K562 (cell line): ENCODE results near the gene HNF4A. TPM values are rescaled to one million over a fixed set of nuclear protein-coding genes. Genes with fewer than 3 reads are reported as not detected.

ENCODE experiments used
- ATAC-seq: fragments of 200-7000 bp; cut with Tn5 transposase; 3 replicates; pipeline ENCODE4 v1.9.1; 2020; ENCODE audit warnings: moderate library complexity
- BruUV-seq: library from RNA; stranded (reverse); fragments of 400-500 nt; replicated peaks from 2 replicates; lab custom pipeline; 2021; lab: Mats Ljungman, UMichigan
- CTCF ChIA-PET: fragments of 300-600 bp; formaldehyde crosslinking; extraction: SDS; loops from one replicate; lab custom pipeline; 2021; ENCODE audit warnings: low intra/inter-chr PET ratio; lab: Yijun Ruan, JAX
- POLR2A ChIA-PET: fragments of 300-600, 350-650 bp; sonication (Branson Sonifier 250); formaldehyde crosslinking; extraction: SDS; loops from one replicate; lab custom pipeline; 2021; ENCODE audit warnings: antibody characterized with exemption, inconsistent platforms; lab: Yijun Ruan, JAX
- DNase-seq, 4 experiments: peaks; one replicate each; pipeline versions ENCODE4 v3.0.0 to v3.0.0-alpha.2; 2011 to 2018; ENCODE audit warnings: low spot score in 3 of 4, mixed read lengths in 3 of 4; ENCODE audit errors: extremely low read depth in 1 of 4
- FAIRE-seq: peaks from 2 replicates; lab custom pipeline; 2011; peaks lifted over from hg19 to GRCh38; lab: Jason Lieb, UNC
- H2AFZ ChIP-seq: 2 replicates; pipeline ENCODE4 v1.6.0; 2011; ENCODE audit warnings: low read depth, low read length, control low read depth, inconsistent platforms
- H3K27ac ChIP-seq: fragments of 200-600 bp; 3 replicates; pipeline ENCODE4 v1.8.0; 2011; ENCODE audit warnings: low read depth, mild to moderate bottlenecking, control low read depth, inconsistent platforms, low read length, moderate library complexity, mixed read lengths; ENCODE audit errors: extremely low read depth
- H3K27me3 ChIP-seq, 2 experiments: fragments of 300-600 bp in 1 of 2; 2 replicates in 1 of 2; 3 replicates in 1 of 2; pipeline versions ENCODE4 v1.6.0 to v1.8.0; 2011; ENCODE audit warnings: inconsistent platforms in 2 of 2, low read length in 2 of 2, mild to moderate bottlenecking in 1 of 2, mixed read lengths in 1 of 2, moderate library complexity in 1 of 2; ENCODE audit not compliant: control insufficient read depth in 2 of 2, insufficient read depth in 2 of 2
- H3K36me3 ChIP-seq: fragments of 300-600 bp; 3 replicates; pipeline ENCODE4 v1.8.0; 2011; ENCODE audit warnings: mild to moderate bottlenecking, low read length, inconsistent platforms; ENCODE audit not compliant: control insufficient read depth, insufficient read depth
- H3K4me1 ChIP-seq, 2 experiments: fragments of 200-600 bp in 1 of 2; replicated peaks in 1 of 2; 2 replicates in 1 of 2; 3 replicates in 1 of 2; pipeline versions ENCODE4 v1.5.1 to v1.8.0; 2011; ENCODE audit warnings: inconsistent platforms in 2 of 2, low read length in 2 of 2, mild to moderate bottlenecking in 1 of 2, mixed read lengths in 1 of 2, moderate library complexity in 1 of 2; ENCODE audit not compliant: control insufficient read depth in 2 of 2, insufficient read depth in 2 of 2
- H3K4me2 ChIP-seq: 2 replicates; pipeline ENCODE4 v1.6.1; 2011; ENCODE audit warnings: low read length, control low read depth, inconsistent platforms, mixed read lengths; ENCODE audit not compliant: insufficient read depth
- H3K4me3 ChIP-seq: fragments of 200-600 bp; sonication (generic), shearing (Covaris generic); 2 replicates; pipeline ENCODE4 v1.5.1; 2016; ENCODE audit warnings: control low read depth, inconsistent platforms
- H3K79me2 ChIP-seq: fragments of 200-600 bp; 3 replicates; pipeline ENCODE4 v1.8.0; 2011; ENCODE audit warnings: low read length, inconsistent platforms; ENCODE audit not compliant: control insufficient read depth, insufficient read depth
- H3K9ac ChIP-seq, 2 experiments: 2 replicates each; pipeline versions ENCODE4 v1.6.0 to v1.6.1; 2011; ENCODE audit warnings: low read depth in 2 of 2, low read length in 2 of 2, control low read depth in 1 of 2, inconsistent platforms in 1 of 2, mild to moderate bottlenecking in 1 of 2, mixed read lengths in 1 of 2; ENCODE audit not compliant: insufficient read depth in 1 of 2
- H3K9me1 ChIP-seq: one replicate; pipeline ENCODE4 v1.6.0; 2011; ENCODE audit warnings: inconsistent platforms, mild to moderate bottlenecking, low read length, moderate library complexity; ENCODE audit not compliant: control insufficient read depth, insufficient read depth
- H3K9me3 ChIP-seq: replicated peaks from 2 replicates; pipeline ENCODE4 v1.5.1; 2011; ENCODE audit warnings: low read depth, low read length, inconsistent platforms; ENCODE audit not compliant: control insufficient read depth, insufficient read depth
- H4K20me1 ChIP-seq: replicated peaks from 2 replicates; pipeline ENCODE4 v1.6.1; 2011; ENCODE audit warnings: low read length, inconsistent platforms, mixed read lengths; ENCODE audit not compliant: control insufficient read depth, insufficient read depth
- ATF2 ChIP-seq: sonication (generic); formaldehyde crosslinking; IDR thresholded peaks from 2 replicates; pipeline ENCODE4 v1.8.1; 2022; ENCODE audit warnings: missing genetic modification reagents
- BRD4 ChIP-seq: fragments of 200-600 bp; sonication (generic); IDR thresholded peaks from 2 replicates; pipeline ENCODE4 v1.6.1; 2017; ENCODE audit warnings: inconsistent platforms
- CREB3L1 ChIP-seq: fragments of 450-650 bp; IDR thresholded peaks from 2 replicates; pipeline ENCODE4 v1.6.1; 2014; ENCODE audit warnings: low read depth, mild to moderate bottlenecking, moderate library complexity, borderline replicate concordance
- ELF2 ChIP-seq: fragments of 250-450 bp; sonication (Bioruptor Pico); IDR thresholded peaks from 2 replicates; pipeline ENCODE4 v1.5.0; 2021; ENCODE audit warnings: mild to moderate bottlenecking
- ESRRA ChIP-seq: fragments of 450-650 bp; IDR thresholded peaks from 2 replicates; pipeline ENCODE4 v1.6.1; 2014; ENCODE audit warnings: low read depth, mild to moderate bottlenecking, moderate library complexity, borderline replicate concordance
- GABPB2 ChIP-seq: fragments of 250-450 bp; sonication (Bioruptor Pico); conservative IDR thresholded peaks from 2 replicates; pipeline ENCODE4 v1.5.1; 2021; ENCODE audit warnings: mild to moderate bottlenecking
- KLF13 ChIP-seq: fragments of 450-650 bp; IDR thresholded peaks from 2 replicates; pipeline ENCODE4 v1.6.1; 2016; ENCODE audit warnings: missing genetic modification characterization, low read depth, mild to moderate bottlenecking, missing compliant biosample characterization, moderate library complexity, borderline replicate concordance
- MECOM ChIP-seq: fragments of 250-450 bp; sonication (Bioruptor Pico); IDR thresholded peaks from 2 replicates; pipeline ENCODE4 v1.8.0; 2022; ENCODE audit warnings: inconsistent platforms
- OTX1 ChIP-seq: fragments of 450-650 bp; formaldehyde crosslinking; IDR thresholded peaks from 2 replicates; pipeline ENCODE4 v1.4.0; 2022; ENCODE audit warnings: mild to moderate bottlenecking
- WGBS: fragments of 100-300 bp; shearing (Covaris generic); methylation state at CpG from one replicate; pipeline ENCODE4 v1.1.6; 2016; ENCODE audit warnings: low coverage, mixed read lengths; ENCODE audit not compliant: insufficient coverage; ENCODE audit errors: missing lambda C conversion rate; 5-methylcytosine and 5-hydroxymethylcytosine counted together
- in situ Hi-C: fragments of 300-500 bp; cut with MboI; formaldehyde crosslinking; loops from 4 replicates; pipeline ENCODE4 v1.15.0; 2018; ENCODE audit warnings: inconsistent platforms, mixed read lengths
- intact Hi-C: fragments of 100-400 bp; cut with micrococcal nuclease; formaldehyde crosslinking; loops from 2 replicates; pipeline ENCODE4 v1.14.2; 2022
- polyA plus RNA-seq, 8 experiments: library from polyadenylated mRNA; depleted of rRNA in 4 of 8; stranded (reverse) in 5 of 8; unstranded in 3 of 8; fragments of >200 nt; fragmentation: Nextera tagmentation in 2 of 8; fragmentation: Illumina TruSeq in 1 of 8; extraction: Ambion mirVana in 2 of 8; extraction: Trizol in 1 of 8; gene quantifications; 2 replicates each; pipeline versions ENCODE4 v1.2.1 to v1.2.3, GENCODE V29; 2011 to 2014; ENCODE audit warnings: inconsistent platforms in 1 of 8, missing spikeins in 1 of 8
- total RNA-seq, 7 experiments: library from RNA; depleted of rRNA in 6 of 7; stranded (reverse); fragments of >200 nt in 6 of 7; fragmentation: Illumina TruSeq in 2 of 7; extraction: Trizol in 2 of 7; gene quantifications; 2 replicates each; pipeline versions ENCODE4 v1.2.1 to v1.2.3, GENCODE V29; 2011 to 2021; ENCODE audit warnings: low replicate concordance in 1 of 7

Gene HNF4A
- total and polyA plus RNA-seq, 9 of the 15 experiments (the other 6 are each of a cell fraction or from before 2014, with no cell fraction given) = 0.03 to 0.27 (median 0.08) TPM; not detected in 5

- Histone ChIP-seq H3K79me2 (no peaks in the 10 kb centered on the region), H3K9ac (no peak overlapping the region), H2AFZ (no peak overlapping the region), H4K20me1 (no peaks in the 10 kb centered on the region), H3K27me3 (peaks cover 19 to 48% of the 10 kb centered on the region in 2 experiments), H3K4me2 (no peak overlapping the region), H3K9me1 (no peaks in the 10 kb centered on the region), H3K4me1 (no peaks in the 10 kb centered on the region), H3K4me3 (no peak overlapping the region), H3K27ac (no peak overlapping the region), H3K9me3 (no peaks in the 10 kb centered on the region), H3K36me3 (no peaks in the 10 kb centered on the region)
- ChIA-PET POLR2A (no interaction called here), CTCF (interaction anchor here (6.2 kb wide), 1 partner anchor 75 kb away, joined by 54 read pairs; no protein-coding TSS in a partner anchor)
- BruUV-seq = no TSS peak
- in situ Hi-C loops (loop anchor here (5.0 to 10.0 kb wide), 2 partner anchors 76 to 249 kb away; partner anchors contain the start of gene OSER1), intact Hi-C loops (loop anchor here (10.0 kb wide), 1 partner anchor 349 kb away; no protein-coding TSS in a partner anchor)
- TF ChIP-seq KLF13 (tag) (no peak), GABPB2 (CRISPR knock-in tag) (no peak), ATF2 (no peak), CREB3L1 (no peak), ELF2 (CRISPR knock-in tag) (no peak), OTX1 (CRISPR knock-in tag) (no peak), ESRRA (no peak), MECOM (CRISPR knock-in tag) (no peak), BRD4 (no peak)
- FAIRE-seq (no peak), ATAC-seq (no peak), DNase-seq (no peak)
- WGBS = 0% methylated on average over 5 of the region's 5 CpGs
Observed at GRCh38 chr20:44463466-44463865, 108.0 kb downstream of the HNF4A start.
